ENCODE measurements around the gene CCDC172.

CCDC172 gene

GRCh38 chr10:116429288-116429977 is 105.2 kb downstream of the CCDC172 start:
- DNase-seq (ENCODE audit: low spot score): no peak

Small RNA genes within 50 kb of the gene (small RNA-seq; reads per million reads assigned to genes)
- 0 reads per million in 2 experiments for gene SNRPGP6

Data from SK-N-DZ (cell line).